ENCODE data around the gene FBXO31. TPM values are rescaled to one million over a fixed set of nuclear protein-coding genes. Genes with fewer than 3 reads are reported as not detected.

Gene FBXO31
- total and polyA plus RNA-seq, 2 of the 13 experiments (the other 11 are each of a cell fraction or from before 2014, with no cell fraction given), result 92.4 to 101 TPM

DNA sequence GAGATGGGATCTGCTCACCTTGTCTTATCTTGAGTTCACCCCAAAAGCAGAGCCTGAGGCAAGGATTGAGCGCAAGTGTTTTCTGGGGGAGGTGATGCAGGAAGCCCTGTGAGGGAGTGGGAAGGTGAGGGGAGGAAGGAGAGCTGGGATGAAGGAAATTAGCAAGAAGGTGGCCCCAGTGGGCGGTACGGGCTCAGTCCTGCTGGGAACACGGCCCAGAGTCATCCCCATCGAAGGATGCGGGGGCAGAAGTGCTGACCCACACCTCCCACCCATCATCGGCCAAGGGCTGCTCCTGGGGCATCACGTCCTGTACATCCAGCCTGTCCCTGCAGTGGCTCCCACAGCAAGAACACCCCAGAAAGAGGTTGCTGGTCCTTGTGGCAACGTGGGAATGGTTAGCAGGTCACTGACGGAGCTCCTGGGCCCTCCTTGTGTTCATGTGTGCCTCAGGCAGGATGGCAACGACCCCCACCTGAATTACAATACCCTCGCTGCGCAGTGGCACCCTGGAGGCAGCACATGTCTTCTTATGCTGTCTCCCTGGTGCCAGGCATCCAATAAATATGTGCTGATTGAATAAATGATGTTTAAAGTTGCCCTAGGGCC is 84.6 kb downstream of the FBXO31 start:
- intact Hi-C loops (cut with micrococcal nuclease; ENCODE audit: unreplicated experiment), result loop anchor here (5.0 kb wide), 1 partner anchor 737 kb away; no protein-coding TSS in a partner anchor
- Histone ChIP-seq H3K4me1 (ENCODE audit: insufficient read depth, low read length) (peaks cover 34% of the 10 kb centered on the region), H3K27ac (ENCODE audit: extremely low read length, insufficient read depth, low read length) (no peak overlapping the region), H3K36me3 (replicated peaks in 1 of 2; ENCODE audit: control insufficient read depth in 1 of 2, insufficient read depth in 2 of 2, low read length in 2 of 2) (no peaks in the 10 kb centered on the region; a peak in 1 of 5 replicates), H2AFZ (ENCODE audit: low read length) (no peak overlapping the region), H3K9ac (ENCODE audit: insufficient read depth, low read depth, low read length) (no peak overlapping the region), H3K79me2 (ENCODE audit: insufficient read depth, low read length) (no peaks in the 10 kb centered on the region), H4K20me1 (ENCODE audit: insufficient read depth, low read length) (no peaks in the 10 kb centered on the region), H3K27me3 (ENCODE audit: control insufficient read depth in 1 of 2, insufficient read depth in 2 of 2, low read length in 2 of 2) (no peaks in the 10 kb centered on the region), H3K4me3 (replicated peaks in 1 of 3; ENCODE audit: insufficient read depth in 1 of 3, low read depth in 2 of 3, low read length in 3 of 3) (no peak overlapping the region), H3K9me3 (ENCODE audit: low read length) (no peaks in the 10 kb centered on the region), H3K4me2 (ENCODE audit: low read depth, low read length) (no peak overlapping the region)
- BruUV-seq (replicated peaks), result no TSS peak
- DNase-seq (ENCODE audit: low spot score), result no peak
- no peak for TF ChIP-seq KDM4B (CRISPR knock-in tag; IDR thresholded peaks at IDR 0.05)
- TF ChIP-seq ZNF577 (CRISPR knock-in tag; IDR thresholded peaks at IDR 0.05; ENCODE audit: borderline replicate concordance, low read depth), result no peak
- TF ChIP-seq RFX1 (IDR thresholded peaks at IDR 0.05), result no peak
- TF ChIP-seq, protein P1, sequence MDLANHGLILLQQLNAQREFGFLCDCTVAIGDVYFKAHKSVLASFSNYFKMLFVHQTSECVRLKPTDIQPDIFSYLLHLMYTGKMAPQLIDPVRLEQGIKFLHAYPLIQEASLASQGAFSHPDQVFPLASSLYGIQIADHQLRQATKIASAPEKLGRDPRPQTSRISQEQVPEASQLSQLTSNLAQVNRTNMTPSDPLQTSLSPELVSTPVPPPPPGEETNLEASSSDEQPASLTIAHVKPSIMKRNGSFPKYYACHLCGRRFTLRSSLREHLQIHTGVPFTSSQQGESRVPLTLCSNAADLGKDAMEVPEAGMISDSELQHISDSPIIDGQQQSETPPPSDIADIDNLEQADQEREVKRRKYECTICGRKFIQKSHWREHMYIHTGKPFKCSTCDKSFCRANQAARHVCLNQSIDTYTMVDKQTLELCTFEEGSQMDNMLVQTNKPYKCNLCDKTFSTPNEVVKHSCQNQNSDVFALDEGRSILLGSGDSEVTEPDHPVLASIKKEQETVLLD (CRISPR knock-in tag; IDR thresholded peaks at IDR 0.05; ENCODE audit: low read depth), result no peak
- no peak for TF ChIP-seq TAF15 (IDR thresholded peaks at IDR 0.05; ENCODE audit: low read depth, low read length, poor library complexity, severe bottlenecking)
- TF ChIP-seq TEAD2 (CRISPR knock-in tag; IDR thresholded peaks at IDR 0.05), result no peak
- TF ChIP-seq CENPX (CRISPR knock-in tag; IDR thresholded peaks at IDR 0.05), result no peak
- no peak for TF ChIP-seq ZNF543 (CRISPR knock-in tag; IDR thresholded peaks at IDR 0.05)
- no peak for TF ChIP-seq KDM6A (CRISPR knock-in tag; IDR thresholded peaks at IDR 0.05; ENCODE audit: low read depth)
- TF ChIP-seq NFE2L1 (CRISPR knock-in tag; IDR thresholded peaks at IDR 0.05; ENCODE audit: borderline replicate concordance), result no peak
- TF ChIP-seq KLF6 (CRISPR knock-in tag; IDR thresholded peaks at IDR 0.05), result no peak
- no peak for TF ChIP-seq REPIN1 (CRISPR knock-in tag; IDR thresholded peaks at IDR 0.05; ENCODE audit: borderline replicate concordance, low read depth)
- no peak for TF ChIP-seq NFIB (CRISPR knock-in tag; IDR thresholded peaks at IDR 0.05; ENCODE audit: borderline replicate concordance)
- no peak for TF ChIP-seq ZNF792 (CRISPR knock-in tag; IDR thresholded peaks at IDR 0.05)
- no peak for TF ChIP-seq XRCC5 (optimal IDR thresholded peaks at IDR 0.05; ENCODE audit: low read length)
- in situ Hi-C loops (cut with HindIII; ENCODE audit: extremely low pct_ligation_motif_present, low pct_unique_long_range_greater_than_20kb), result no loop called here
- CTCF ChIA-PET (ENCODE audit: low intra/inter-chr PET ratio, low total read pairs), result interaction anchor here (1.7 kb wide), 1 partner anchor 735 kb away, joined by 5 read pairs; no protein-coding TSS in a partner anchor
- POLR2A ChIA-PET, result no interaction called here
- no peak for FAIRE-seq
- 84% methylated on average over 9 of the region's 13 CpGs for WGBS (ENCODE audit: low lambda C conversion rate)
- no peak for ATAC-seq

Data from HepG2 (cell line).